ENCODE data around the gene DUS1L. TPM values are rescaled to one million over a fixed set of nuclear protein-coding genes. Genes with fewer than 3 reads are reported as not detected.

Gene DUS1L
- total RNA-seq, 1 experiment from 2014 or later: 176 TPM

DNA sequence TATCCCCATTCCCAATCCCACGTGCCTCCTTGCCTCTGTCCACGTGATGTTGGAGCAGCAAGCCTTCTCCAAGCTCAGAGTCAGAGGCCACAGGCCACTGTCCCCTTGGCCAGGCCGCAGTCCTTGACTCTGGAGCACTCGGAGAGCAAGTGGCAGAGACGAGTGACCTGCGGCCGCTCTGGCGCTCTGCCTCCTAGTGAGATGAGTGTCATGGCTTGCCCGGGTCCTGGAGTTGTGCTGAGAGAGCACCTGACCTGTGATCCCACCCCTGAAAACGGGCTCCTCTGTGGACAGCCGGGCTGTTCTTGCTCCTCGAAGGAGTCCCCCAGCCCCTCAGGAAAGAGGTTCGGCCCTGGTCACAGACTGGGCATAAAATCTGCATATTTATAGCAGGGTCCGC lies 42.4 kb upstream of the DUS1L start:
- Histone ChIP-seq H3K9me3 (ENCODE audit: control insufficient read depth in 1 of 2, insufficient read depth in 1 of 2, low read depth in 1 of 2, low read length in 2 of 2) (no peaks in the 10 kb centered on the region), H3K27ac (ENCODE audit: low read depth, low read length) (no peak overlapping the region), H4K20me1 (ENCODE audit: insufficient read depth) (no peaks in the 10 kb centered on the region), H3K27me3 (ENCODE audit: insufficient read depth, low read length) (no peaks in the 10 kb centered on the region), H3K79me2 (ENCODE audit: insufficient read depth, low read length) (peaks cover 11% of the 10 kb centered on the region; the same call in 1 of the 2 replicates), H3K9me2 (ENCODE audit: insufficient read depth) (no peaks in the 10 kb centered on the region), H3K9ac (ENCODE audit: low read length) (no peak overlapping the region), H3K4me3 (replicated peaks in 1 of 2; ENCODE audit: low read depth in 1 of 2, low read length in 2 of 2) (no peak overlapping the region), H3K4me1 (ENCODE audit: control insufficient read depth in 1 of 2, insufficient read depth in 2 of 2, low read length in 2 of 2) (peaks cover 32 to 43% of the 10 kb centered on the region in 2 experiments), H2AFZ (ENCODE audit: low read depth, low read length, poor library complexity, severe bottlenecking) (no peak overlapping the region), H3K36me3 (ENCODE audit: control insufficient read depth in 1 of 2, insufficient read depth in 2 of 2, low read length in 2 of 2) (peaks cover 0 to 5% of the 10 kb centered on the region in 2 experiments; a peak in 2 of 4 replicates), H3K4me2 (ENCODE audit: low read length) (no peak overlapping the region)
- DNase-seq (ENCODE audit: low read depth, low spot score): no peak
- intact Hi-C loops (cut with micrococcal nuclease): loop anchor here (5.0 kb wide), 1 partner anchor 34 kb away; no protein-coding TSS in a partner anchor
- ATAC-seq: no peak
- RAD21 ChIA-PET (ENCODE audit: low non-redundant PET in 1 of 2, low total read pairs in 2 of 2, uncharacterized antibody in 2 of 2, unreplicated experiment in 2 of 2): no interaction called here
- TF ChIP-seq FOSL1 (IDR thresholded peaks at IDR 0.05; ENCODE audit: low read depth) (no peak), YY1 (IDR thresholded peaks at IDR 0.05; ENCODE audit: extremely low read depth, insufficient replicate concordance, low read depth, low read length) (no peak), TCF7L2 (IDR thresholded peaks at IDR 0.05; ENCODE audit: borderline replicate concordance, extremely low read depth, insufficient read depth, insufficient read length) (no peak), POLR2AphosphoS5 (IDR thresholded peaks at IDR 0.05; ENCODE audit: low read depth, low read length) (no peak)
- POLR2A ChIA-PET: interaction anchor here (2.3 kb wide), 1 partner anchor 10 kb away, joined by 11 read pairs; the partner anchor contains the start of gene FASN
- BruUV-seq (replicated peaks): no TSS peak
- CTCF ChIA-PET: no interaction called here

- ChIA-PET POLR2A (interaction anchor here (0.9 to 2.3 kb wide), 2 partner anchors 9 to 122 kb away, joined by 4 to 11 read pairs; partner anchors contain the start of genes FASN and SLC16A3), CTCF (interaction anchor here (1.3 to 1.9 kb wide), 2 partner anchors 9 to 28 kb away, joined by 3 to 4 read pairs; partner anchors contain the start of gene FASN), RAD21 (ENCODE audit: low non-redundant PET in 1 of 2, low total read pairs in 2 of 2, uncharacterized antibody in 2 of 2, unreplicated experiment in 2 of 2) (no interaction called here)
- TF ChIP-seq, protein P1, sequence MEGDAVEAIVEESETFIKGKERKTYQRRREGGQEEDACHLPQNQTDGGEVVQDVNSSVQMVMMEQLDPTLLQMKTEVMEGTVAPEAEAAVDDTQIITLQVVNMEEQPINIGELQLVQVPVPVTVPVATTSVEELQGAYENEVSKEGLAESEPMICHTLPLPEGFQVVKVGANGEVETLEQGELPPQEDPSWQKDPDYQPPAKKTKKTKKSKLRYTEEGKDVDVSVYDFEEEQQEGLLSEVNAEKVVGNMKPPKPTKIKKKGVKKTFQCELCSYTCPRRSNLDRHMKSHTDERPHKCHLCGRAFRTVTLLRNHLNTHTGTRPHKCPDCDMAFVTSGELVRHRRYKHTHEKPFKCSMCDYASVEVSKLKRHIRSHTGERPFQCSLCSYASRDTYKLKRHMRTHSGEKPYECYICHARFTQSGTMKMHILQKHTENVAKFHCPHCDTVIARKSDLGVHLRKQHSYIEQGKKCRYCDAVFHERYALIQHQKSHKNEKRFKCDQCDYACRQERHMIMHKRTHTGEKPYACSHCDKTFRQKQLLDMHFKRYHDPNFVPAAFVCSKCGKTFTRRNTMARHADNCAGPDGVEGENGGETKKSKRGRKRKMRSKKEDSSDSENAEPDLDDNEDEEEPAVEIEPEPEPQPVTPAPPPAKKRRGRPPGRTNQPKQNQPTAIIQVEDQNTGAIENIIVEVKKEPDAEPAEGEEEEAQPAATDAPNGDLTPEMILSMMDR (IDR thresholded peaks at IDR 0.05 in 2 of 3, conservative IDR thresholded peaks at IDR 0.05 in 1 of 3; ENCODE audit: borderline replicate concordance in 1 of 3, insufficient read depth in 1 of 3, low read depth in 2 of 3, low read length in 2 of 3): peak in 2 of 3 experiments; percentile 44 to 52; a peak in 3 of 6 replicates
- TF ChIP-seq ATF3 (IDR thresholded peaks at IDR 0.05) (no peak), EZH2 (IDR thresholded peaks at IDR 0.05) (no peak)
- no peak overlapping the region for H3K9ac ChIP-seq (ENCODE audit: low read length)
- no TSS peak for BruUV-seq (replicated peaks)
- no peak for ATAC-seq
- no peak overlapping the region for H2AFZ ChIP-seq (ENCODE audit: low read depth, low read length, poor library complexity, severe bottlenecking)
- peaks cover 0 to 5% of the 10 kb centered on the region in 2 experiments; a peak in 1 of 4 replicates for H3K36me3 ChIP-seq (ENCODE audit: control insufficient read depth in 1 of 2, insufficient read depth in 2 of 2, low read length in 2 of 2)
- peak overlapping the region; percentile 94 for H3K27ac ChIP-seq (ENCODE audit: low read depth, low read length)
- intact Hi-C loops (cut with micrococcal nuclease): loop anchor here (2.0 to 5.0 kb wide), 2 partner anchors 35 to 47 kb away; no protein-coding TSS in a partner anchor
- DNase-seq (ENCODE audit: low read depth, low spot score): no peak
- H4K20me1 ChIP-seq (ENCODE audit: insufficient read depth): no peaks in the 10 kb centered on the region
- H3K27me3 ChIP-seq (ENCODE audit: insufficient read depth, low read length): no peaks in the 10 kb centered on the region
- H3K9me3 ChIP-seq (ENCODE audit: control insufficient read depth in 1 of 2, insufficient read depth in 1 of 2, low read depth in 1 of 2, low read length in 2 of 2): no peaks in the 10 kb centered on the region
- H3K4me3 ChIP-seq (replicated peaks in 1 of 2; ENCODE audit: low read depth in 1 of 2, low read length in 2 of 2): no peak overlapping the region; a peak in 1 of 4 replicates
- H3K4me2 ChIP-seq (ENCODE audit: low read length): peak overlapping the region; percentile 93; the same call in 1 of the 2 replicates
- no peaks in the 10 kb centered on the region for H3K9me2 ChIP-seq (ENCODE audit: insufficient read depth)
- peaks cover 32 to 43% of the 10 kb centered on the region in 2 experiments for H3K4me1 ChIP-seq (ENCODE audit: control insufficient read depth in 1 of 2, insufficient read depth in 2 of 2, low read length in 2 of 2)
- peaks cover 11% of the 10 kb centered on the region; the same call in 1 of the 2 replicates for H3K79me2 ChIP-seq (ENCODE audit: insufficient read depth, low read length)
Measured at GRCh38 chr17:82107341-82107860, 41.8 kb upstream of the DUS1L start.
